ENCODE data around the gene TFB1M.

- TF ChIP-seq PPARA (CRISPR knock-in tag; IDR thresholded peaks at IDR 0.05; ENCODE audit: borderline replicate concordance) (no peak), TCF4 (CRISPR knock-in tag; IDR thresholded peaks at IDR 0.05; ENCODE audit: borderline replicate concordance) (no peak), PATZ1 (CRISPR knock-in tag; IDR thresholded peaks at IDR 0.05; ENCODE audit: borderline replicate concordance) (no peak), BACH2 (CRISPR knock-in tag; IDR thresholded peaks at IDR 0.05; ENCODE audit: borderline replicate concordance) (no peak), ARNTL (CRISPR knock-in tag; IDR thresholded peaks at IDR 0.05; ENCODE audit: borderline replicate concordance, low read depth) (no peak), ZNF565 (CRISPR knock-in tag; conservative IDR thresholded peaks at IDR 0.05; ENCODE audit: low read depth) (no peak), ESRRG (CRISPR knock-in tag; IDR thresholded peaks at IDR 0.05) (no peak), ZNF70 (CRISPR knock-in tag; IDR thresholded peaks at IDR 0.05) (no peak), TSHZ2 (CRISPR knock-in tag; IDR thresholded peaks at IDR 0.05) (no peak), ZC3H10 (CRISPR knock-in tag; IDR thresholded peaks at IDR 0.05) (no peak)
Observed at GRCh38 chr6:155272353-155273232, 41.7 kb downstream of the TFB1M start.
